K562 (cell line): Measurements from ENCODE around the gene RGMB. TPM values are rescaled to one million over a fixed set of nuclear protein-coding genes. Genes with fewer than 3 reads are reported as not detected.

Source experiments
- ATAC-seq: fragments of 200-7000 bp; cut with Tn5 transposase; 3 replicates; pipeline ENCODE4 v1.9.1; 2020; ENCODE audit warnings: moderate library complexity
- BruUV-seq: library from RNA; stranded (reverse); fragments of 400-500 nt; replicated peaks from 2 replicates; lab custom pipeline; 2021; lab: Mats Ljungman, UMichigan
- CTCF ChIA-PET: fragments of 300-600 bp; formaldehyde crosslinking; extraction: SDS; loops from one replicate; lab custom pipeline; 2021; ENCODE audit warnings: low intra/inter-chr PET ratio; lab: Yijun Ruan, JAX
- POLR2A ChIA-PET: fragments of 300-600, 350-650 bp; sonication (Branson Sonifier 250); formaldehyde crosslinking; extraction: SDS; loops from one replicate; lab custom pipeline; 2021; ENCODE audit warnings: antibody characterized with exemption, inconsistent platforms; lab: Yijun Ruan, JAX
- DNase-seq, 4 experiments: peaks; one replicate each; pipeline versions ENCODE4 v3.0.0 to v3.0.0-alpha.2; 2011 to 2018; ENCODE audit warnings: low spot score in 3 of 4, mixed read lengths in 3 of 4; ENCODE audit errors: extremely low read depth in 1 of 4
- FAIRE-seq: peaks from 2 replicates; lab custom pipeline; 2011; peaks lifted over from hg19 to GRCh38; lab: Jason Lieb, UNC
- H2AFZ ChIP-seq: 2 replicates; pipeline ENCODE4 v1.6.0; 2011; ENCODE audit warnings: low read depth, low read length, control low read depth, inconsistent platforms
- H3K27ac ChIP-seq: fragments of 200-600 bp; 3 replicates; pipeline ENCODE4 v1.8.0; 2011; ENCODE audit warnings: low read depth, mild to moderate bottlenecking, control low read depth, inconsistent platforms, low read length, moderate library complexity, mixed read lengths; ENCODE audit errors: extremely low read depth
- H3K27me3 ChIP-seq, 2 experiments: fragments of 300-600 bp in 1 of 2; 2 replicates in 1 of 2; 3 replicates in 1 of 2; pipeline versions ENCODE4 v1.6.0 to v1.8.0; 2011; ENCODE audit warnings: inconsistent platforms in 2 of 2, low read length in 2 of 2, mild to moderate bottlenecking in 1 of 2, mixed read lengths in 1 of 2, moderate library complexity in 1 of 2; ENCODE audit not compliant: control insufficient read depth in 2 of 2, insufficient read depth in 2 of 2
- H3K36me3 ChIP-seq: fragments of 300-600 bp; 3 replicates; pipeline ENCODE4 v1.8.0; 2011; ENCODE audit warnings: mild to moderate bottlenecking, low read length, inconsistent platforms; ENCODE audit not compliant: control insufficient read depth, insufficient read depth
- H3K4me1 ChIP-seq, 2 experiments: fragments of 200-600 bp in 1 of 2; replicated peaks in 1 of 2; 2 replicates in 1 of 2; 3 replicates in 1 of 2; pipeline versions ENCODE4 v1.5.1 to v1.8.0; 2011; ENCODE audit warnings: inconsistent platforms in 2 of 2, low read length in 2 of 2, mild to moderate bottlenecking in 1 of 2, mixed read lengths in 1 of 2, moderate library complexity in 1 of 2; ENCODE audit not compliant: control insufficient read depth in 2 of 2, insufficient read depth in 2 of 2
- H3K4me2 ChIP-seq: 2 replicates; pipeline ENCODE4 v1.6.1; 2011; ENCODE audit warnings: low read length, control low read depth, inconsistent platforms, mixed read lengths; ENCODE audit not compliant: insufficient read depth
- H3K4me3 ChIP-seq: fragments of 200-600 bp; sonication (generic), shearing (Covaris generic); 2 replicates; pipeline ENCODE4 v1.5.1; 2016; ENCODE audit warnings: control low read depth, inconsistent platforms
- H3K79me2 ChIP-seq: fragments of 200-600 bp; 3 replicates; pipeline ENCODE4 v1.8.0; 2011; ENCODE audit warnings: low read length, inconsistent platforms; ENCODE audit not compliant: control insufficient read depth, insufficient read depth
- H3K9ac ChIP-seq, 2 experiments: 2 replicates each; pipeline versions ENCODE4 v1.6.0 to v1.6.1; 2011; ENCODE audit warnings: low read depth in 2 of 2, low read length in 2 of 2, control low read depth in 1 of 2, inconsistent platforms in 1 of 2, mild to moderate bottlenecking in 1 of 2, mixed read lengths in 1 of 2; ENCODE audit not compliant: insufficient read depth in 1 of 2
- H3K9me1 ChIP-seq: one replicate; pipeline ENCODE4 v1.6.0; 2011; ENCODE audit warnings: inconsistent platforms, mild to moderate bottlenecking, low read length, moderate library complexity; ENCODE audit not compliant: control insufficient read depth, insufficient read depth
- H3K9me3 ChIP-seq: replicated peaks from 2 replicates; pipeline ENCODE4 v1.5.1; 2011; ENCODE audit warnings: low read depth, low read length, inconsistent platforms; ENCODE audit not compliant: control insufficient read depth, insufficient read depth
- H4K20me1 ChIP-seq: replicated peaks from 2 replicates; pipeline ENCODE4 v1.6.1; 2011; ENCODE audit warnings: low read length, inconsistent platforms, mixed read lengths; ENCODE audit not compliant: control insufficient read depth, insufficient read depth
- EWSR1 ChIP-seq: fragments of 450-650 bp; IDR thresholded peaks from 2 replicates; pipeline ENCODE4 v1.6.1; 2018; ENCODE audit warnings: borderline replicate concordance, mild to moderate bottlenecking, low read depth, moderate library complexity; ENCODE audit not compliant: partially characterized antibody
- HDAC6 ChIP-seq: IDR thresholded peaks from 2 replicates; pipeline ENCODE4 v1.6.1; 2012; ENCODE audit warnings: low read depth, mild to moderate bottlenecking, control low read depth, inconsistent platforms, low read length, moderate library complexity
- TAF9B ChIP-seq: fragments of 450-650 bp; IDR thresholded peaks from 2 replicates; pipeline ENCODE4 v1.6.1; 2018; ENCODE audit warnings: mild to moderate bottlenecking; ENCODE audit not compliant: partially characterized antibody
- TFE3 ChIP-seq: fragments of 450-650 bp; formaldehyde crosslinking; IDR thresholded peaks from 2 replicates; pipeline ENCODE4 v1.4.0; 2020; ENCODE audit warnings: mild to moderate bottlenecking, mixed read lengths
- WGBS: fragments of 100-300 bp; shearing (Covaris generic); methylation state at CpG from one replicate; pipeline ENCODE4 v1.1.6; 2016; ENCODE audit warnings: low coverage, mixed read lengths; ENCODE audit not compliant: insufficient coverage; ENCODE audit errors: missing lambda C conversion rate; 5-methylcytosine and 5-hydroxymethylcytosine counted together
- in situ Hi-C: fragments of 300-500 bp; cut with MboI; formaldehyde crosslinking; loops from 4 replicates; pipeline ENCODE4 v1.15.0; 2018; ENCODE audit warnings: inconsistent platforms, mixed read lengths
- intact Hi-C: fragments of 100-400 bp; cut with micrococcal nuclease; formaldehyde crosslinking; loops from 2 replicates; pipeline ENCODE4 v1.14.2; 2022
- polyA plus RNA-seq, 8 experiments: library from polyadenylated mRNA; depleted of rRNA in 4 of 8; stranded (reverse) in 5 of 8; unstranded in 3 of 8; fragments of >200 nt; fragmentation: Nextera tagmentation in 2 of 8; fragmentation: Illumina TruSeq in 1 of 8; extraction: Ambion mirVana in 2 of 8; extraction: Trizol in 1 of 8; gene quantifications; 2 replicates each; pipeline versions ENCODE4 v1.2.1 to v1.2.3, GENCODE V29; 2011 to 2014; ENCODE audit warnings: inconsistent platforms in 1 of 8, missing spikeins in 1 of 8
- total RNA-seq, 7 experiments: library from RNA; depleted of rRNA in 6 of 7; stranded (reverse); fragments of >200 nt in 6 of 7; fragmentation: Illumina TruSeq in 2 of 7; extraction: Trizol in 2 of 7; gene quantifications; 2 replicates each; pipeline versions ENCODE4 v1.2.1 to v1.2.3, GENCODE V29; 2011 to 2021; ENCODE audit warnings: low replicate concordance in 1 of 7

Gene RGMB
- total and polyA plus RNA-seq, 9 of the 15 experiments (the other 6 are each of a cell fraction or from before 2014, with no cell fraction given) = 0.03 to 0.38 TPM; not detected in 7

GRCh38 chr5:98840946-98841345 lies 67.5 kb downstream of the RGMB start:
- FAIRE-seq = no peak
- Histone ChIP-seq H3K9ac (no peak overlapping the region), H3K9me1 (no peaks in the 10 kb centered on the region), H3K79me2 (no peaks in the 10 kb centered on the region), H4K20me1 (no peaks in the 10 kb centered on the region), H3K27ac (no peak overlapping the region), H3K9me3 (0 out of 2 replicates have a peak, but pooled peaks cover 4% of the 10 kb centered on the region), H3K4me3 (no peak overlapping the region), H3K4me2 (no peak overlapping the region), H3K27me3 (no peaks in the 10 kb centered on the region), H3K36me3 (no peaks in the 10 kb centered on the region), H3K4me1 (peaks cover 0 to 3% of the 10 kb centered on the region in 2 experiments; a peak in 1 of 5 replicates), H2AFZ (no peak overlapping the region)
- ATAC-seq = no peak
- ChIA-PET POLR2A (no interaction called here), CTCF (no interaction called here)
- 0% methylated on average over 1 of the region's 1 CpG for WGBS
- in situ Hi-C loops = no loop called here
- BruUV-seq = no TSS peak
- no peak for DNase-seq
- no peak for TF ChIP-seq HDAC6
- no peak for TF ChIP-seq EWSR1
- TF ChIP-seq TAF9B = no peak
- no peak for TF ChIP-seq TFE3 (CRISPR knock-in tag)
- TF ChIP-seq, all 486 proteins: peak for 0
- intact Hi-C loops = no loop called here
